GM12891 (cell line): Measurements from ENCODE around the gene ELF2.

Experiments
- PAX5 ChIP-seq: IDR thresholded peaks from 2 replicates; pipeline ENCODE4 v1.6.1; 2011; ENCODE audit warnings: low read length, moderate library complexity, mild to moderate bottlenecking; ENCODE audit not compliant: insufficient read depth, severe bottlenecking
- POLR2A ChIP-seq: IDR thresholded peaks from 2 replicates; pipeline ENCODE4 v1.6.1; 2011; ENCODE audit warnings: low read depth, low read length, control low read depth
- POLR2AphosphoS5 ChIP-seq: IDR thresholded peaks from 2 replicates; pipeline ENCODE4 v1.6.1; 2011; ENCODE audit warnings: low read depth, low read length, control low read depth
- POU2F2 ChIP-seq: IDR thresholded peaks from 2 replicates; pipeline ENCODE4 v1.6.1; 2011; ENCODE audit warnings: low read depth, mild to moderate bottlenecking, control low read depth, low read length, moderate library complexity
- SPI1 ChIP-seq: IDR thresholded peaks from 2 replicates; pipeline ENCODE4 v1.6.1; 2011; ENCODE audit warnings: low read depth, low read length, control low read depth
- TAF1 ChIP-seq: IDR thresholded peaks from 2 replicates; pipeline ENCODE4 v1.6.1; 2011; ENCODE audit warnings: low read depth, low read length, control low read depth

GRCh38 chr4:139053909-139054308 is 123.1 kb downstream of the ELF2 start:
- TF ChIP-seq POU2F2: no peak
- no peak for TF ChIP-seq POLR2A
- TF ChIP-seq TAF1: no peak
- no peak for TF ChIP-seq PAX5
- no peak for TF ChIP-seq POLR2AphosphoS5
- no peak for TF ChIP-seq SPI1
